ENCODE measurements around the gene TSPAN18. TPM values are rescaled to one million over a fixed set of nuclear protein-coding genes. Genes with fewer than 3 reads are reported as not detected.

TSPAN18 gene
- total RNA-seq, 1 donor from 2014 or later: 11.5 TPM

DNA sequence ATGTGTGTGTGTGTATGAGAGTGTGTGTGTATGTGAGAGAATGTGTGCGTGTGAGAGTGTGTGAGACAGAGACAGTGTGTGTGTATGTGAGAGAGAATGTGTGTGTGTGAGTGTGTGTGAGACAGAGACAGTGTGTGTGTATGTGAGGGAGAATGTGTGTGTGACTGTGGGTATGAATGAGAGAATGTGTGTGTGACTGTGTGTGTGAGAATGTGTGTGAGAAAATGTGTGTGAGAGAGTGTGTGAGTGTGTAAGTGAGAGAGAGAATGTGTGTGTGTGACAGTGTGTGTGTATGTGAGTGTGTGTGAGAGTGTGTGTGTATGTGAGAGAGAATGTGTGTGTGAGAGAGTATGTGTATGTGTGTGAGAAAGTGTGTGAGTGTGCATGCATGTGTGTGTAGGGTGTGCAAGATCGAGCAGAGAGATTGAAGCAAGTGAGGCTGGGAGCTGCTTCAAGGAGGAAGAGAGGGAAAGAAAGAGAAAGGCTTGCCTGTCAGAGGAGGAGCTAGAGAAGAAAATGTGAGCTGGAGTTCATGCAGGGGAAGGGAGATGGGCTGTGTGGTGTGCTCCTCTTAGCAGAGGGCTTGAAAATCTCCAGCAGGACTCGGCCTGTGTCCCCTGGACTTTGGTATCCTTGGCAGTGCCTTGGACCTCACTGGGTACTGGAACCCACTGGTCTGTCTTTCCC lies 251.7 kb downstream of the TSPAN18 start:
- no peak for DNase-seq (ENCODE audit: low read depth, low spot score)

DNA sequence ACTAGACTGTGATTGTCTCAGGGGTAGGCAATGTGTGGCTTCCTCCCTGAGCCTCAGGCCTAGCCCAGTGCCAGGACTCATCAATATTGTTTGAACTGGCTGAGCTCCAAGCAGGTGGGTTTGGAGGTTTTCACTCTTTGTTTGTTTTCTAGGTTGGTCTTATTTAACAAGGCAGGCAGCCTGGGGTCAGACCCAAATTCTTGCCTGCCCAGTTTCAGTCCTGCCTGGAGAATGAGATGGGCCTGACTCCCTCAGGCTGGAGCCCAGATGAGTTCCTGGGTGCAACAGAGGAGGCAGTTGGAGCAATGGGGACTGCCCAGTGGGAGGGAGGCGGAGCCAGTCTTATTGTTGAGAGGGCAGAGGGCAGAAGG lies 252.2 kb downstream of the TSPAN18 start:
- no peak for DNase-seq (ENCODE audit: low read depth, low spot score)

DNA sequence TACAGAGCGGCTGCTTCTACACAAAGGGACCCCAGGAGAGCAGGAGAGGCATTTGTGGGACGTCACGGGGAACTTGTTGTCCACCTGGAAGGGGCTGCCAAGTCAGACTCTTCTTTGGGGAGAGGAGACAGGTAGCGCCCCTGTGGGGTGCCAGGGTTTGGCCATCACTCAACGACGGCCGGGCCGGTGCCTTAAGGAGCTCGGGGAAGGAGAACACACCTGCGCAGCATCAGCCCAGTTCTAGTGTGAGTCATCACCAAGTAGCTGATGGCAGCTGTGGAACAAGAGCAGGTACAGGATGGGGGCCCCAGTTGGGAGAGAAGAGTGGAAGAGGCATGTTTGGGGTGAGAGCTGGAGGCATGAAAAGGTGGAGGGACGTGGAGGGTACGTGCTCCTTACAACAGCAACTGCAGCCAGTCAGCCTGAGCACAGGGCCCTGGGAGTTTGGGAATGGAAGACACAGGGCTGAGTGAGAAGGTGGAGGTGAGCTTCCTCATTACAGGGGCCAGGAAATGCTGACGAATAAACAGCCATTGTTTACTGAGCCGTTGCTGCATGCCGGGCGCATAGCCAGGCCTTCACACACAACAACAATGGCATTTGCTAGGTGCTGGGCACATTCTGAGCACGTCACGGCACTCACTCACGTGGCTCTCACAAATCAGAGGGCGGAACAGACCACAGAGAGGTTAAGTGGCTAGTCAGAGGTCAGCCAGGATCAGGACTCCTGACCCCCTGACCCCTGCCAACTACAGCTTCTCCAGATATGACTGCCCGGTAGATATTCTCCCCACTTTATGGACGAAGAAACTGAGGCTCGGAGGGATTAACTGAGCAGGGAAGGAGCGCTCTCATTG lies 253.0 kb downstream of the TSPAN18 start:
- peak; percentile 51 for DNase-seq (ENCODE audit: low read depth, low spot score)

DNA sequence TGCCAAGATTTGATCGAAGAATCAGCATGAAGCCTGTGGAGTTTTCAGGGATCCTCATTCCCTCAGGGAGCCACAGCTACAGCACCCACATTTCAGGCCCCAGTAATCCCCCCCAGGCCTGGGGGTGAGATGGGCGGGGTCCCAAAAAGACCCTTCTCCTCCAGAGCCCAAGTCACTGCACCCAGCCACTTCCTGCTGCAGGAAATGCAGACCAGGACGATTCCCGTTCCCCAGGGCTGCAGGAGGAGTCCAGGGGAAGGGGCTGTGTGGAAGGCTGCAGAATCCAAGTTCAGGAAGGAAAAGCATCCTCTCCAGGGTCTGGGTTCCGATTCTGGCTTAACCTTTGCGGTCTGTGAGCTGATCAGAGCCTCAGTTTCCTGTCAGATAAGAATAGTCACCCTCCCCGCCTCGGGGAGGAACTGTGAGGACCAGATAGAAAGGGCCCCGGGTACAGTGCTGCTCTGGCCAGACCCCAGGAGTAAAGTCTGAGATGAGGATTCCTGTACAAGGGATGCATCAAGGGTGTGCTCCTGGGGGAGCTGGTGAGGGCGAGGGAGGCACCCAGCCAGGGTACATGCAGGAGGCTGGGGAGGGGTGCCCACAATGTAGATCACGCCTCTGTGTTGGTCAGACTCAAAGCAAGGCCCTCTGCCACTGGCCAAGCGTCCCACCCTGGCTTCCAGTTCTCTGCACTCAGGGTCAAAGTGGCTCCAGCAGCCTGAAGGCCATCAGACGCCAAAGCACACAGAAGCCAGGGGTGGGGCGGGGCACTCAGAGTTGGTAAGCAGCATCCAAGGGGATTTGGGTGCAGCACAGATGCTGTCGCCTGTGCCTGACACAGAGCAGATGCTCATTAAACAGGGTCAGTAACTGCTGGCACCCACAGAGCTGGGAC lies 254.0 kb downstream of the TSPAN18 start:
- no peak for DNase-seq (ENCODE audit: low read depth, low spot score)

Other genes with a start within 250 kb of the TSPAN18 start
- gene CD82, start 161.3 kb upstream of the TSPAN18 start, total RNA-seq: 19.7 and 29.0 TPM in 2 replicates
- gene TP53I11, start 223.9 kb downstream of the TSPAN18 start, total RNA-seq: 19.9 and 24.1 TPM in 2 replicates